ENCODE measurements around the gene RGL4. TPM values are rescaled to one million over a fixed set of nuclear protein-coding genes. Genes with fewer than 3 reads are reported as not detected.
"Not testable (repeated sequence)": the region's sequence is repeated elsewhere in the genome, so short reads cannot be mapped to it uniquely, and the experiment has no call there.

Gene RGL4
- total and polyA plus RNA-seq, 2 of the 8 experiments (the other 6 are each of a cell fraction or from before 2014, with no cell fraction given), result not detected

DNA sequence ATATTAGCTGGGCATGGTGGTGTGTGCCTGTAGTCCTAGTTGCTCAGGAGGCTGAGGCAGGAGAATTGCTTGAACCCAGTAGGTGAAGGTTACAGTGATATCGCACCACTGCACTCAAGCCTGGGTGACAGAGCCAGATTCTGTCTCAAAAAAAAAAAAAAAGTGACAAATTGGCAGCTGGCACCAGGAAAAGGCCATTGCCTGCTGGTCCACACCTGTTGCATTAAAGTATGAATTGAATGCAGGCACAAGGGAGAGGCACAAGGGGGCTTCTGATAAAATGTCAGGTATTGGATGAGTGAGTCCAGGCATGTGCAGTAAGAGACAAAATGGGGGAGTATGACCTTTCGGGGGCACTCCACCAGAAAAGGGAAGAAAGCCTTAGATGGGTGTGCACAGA lies 31.9 kb downstream of the RGL4 start (continued):
- no peak for TF ChIP-seq ZNF274 (IDR thresholded peaks at IDR 0.05; ENCODE audit: borderline replicate concordance, extremely low read depth, low read length)

DNA sequence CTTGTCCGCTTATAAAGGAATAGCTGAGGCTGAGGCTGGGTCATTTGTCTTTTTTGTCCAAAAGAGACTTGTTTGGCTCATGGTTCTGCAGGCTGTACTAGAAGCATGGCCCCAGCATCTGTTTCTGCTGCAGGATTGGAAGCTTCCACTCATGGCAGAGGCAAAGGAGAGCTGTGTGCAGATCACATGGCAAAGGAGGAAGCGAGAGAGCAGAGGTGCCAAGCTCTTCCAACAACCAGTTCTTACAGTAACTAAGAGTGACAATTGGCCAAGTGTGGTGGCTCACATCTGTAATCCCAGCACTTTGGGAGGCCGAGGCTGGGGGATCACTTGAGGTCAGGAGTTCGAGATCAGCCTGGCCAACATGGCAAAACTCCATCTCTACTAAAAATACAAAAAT lies 37.3 kb downstream of the RGL4 start:
- not testable (repeated sequence) for DNase-seq (ENCODE audit: low read depth in 1 of 2, low spot score in 2 of 2); H3K56ac ChIP-seq (replicated peaks; ENCODE audit: insufficient read length, low read depth, low read length); H2BK120ac ChIP-seq (replicated peaks; ENCODE audit: low read depth, low read length); H2BK12ac ChIP-seq (ENCODE audit: low read depth, low read length); H2AFZ ChIP-seq (ENCODE audit: low read length); H2BK20ac ChIP-seq (ENCODE audit: low read length); H3K4me2 ChIP-seq (ENCODE audit: insufficient read depth in 1 of 2, low read depth in 2 of 2, low read length in 2 of 2); H4K5ac ChIP-seq (ENCODE audit: insufficient read length, low read depth, low read length); H3K14ac ChIP-seq (ENCODE audit: insufficient read length); H3K27ac ChIP-seq (ENCODE audit: low read depth, low read length); H4K20me1 ChIP-seq (replicated peaks in 1 of 2; ENCODE audit: control insufficient read depth in 1 of 2, insufficient read depth in 2 of 2, low read length in 2 of 2); H4K91ac ChIP-seq (replicated peaks; ENCODE audit: insufficient read length, low read length); H3K9ac ChIP-seq (replicated peaks in 1 of 4; ENCODE audit: extremely low read depth in 1 of 4, low read depth in 3 of 4, low read length in 3 of 4); H2BK5ac ChIP-seq (ENCODE audit: low read depth, low read length); FAIRE-seq; H3K9me3 ChIP-seq (ENCODE audit: insufficient read depth in 2 of 2, low read depth in 1 of 2, low read length in 1 of 2); H3K4me1 ChIP-seq (replicated peaks in 1 of 4; ENCODE audit: control insufficient read depth in 3 of 4, insufficient read depth in 4 of 4, low read length in 3 of 4); H3K23me2 ChIP-seq (ENCODE audit: low read depth, low read length); H3K79me2 ChIP-seq (ENCODE audit: control insufficient read depth in 1 of 2, insufficient read depth in 2 of 2, low read length in 2 of 2); H4K8ac ChIP-seq (ENCODE audit: extremely low read depth, insufficient read depth, low read length); H2BK15ac ChIP-seq (ENCODE audit: low read length); H3K4ac ChIP-seq (replicated peaks; ENCODE audit: insufficient read length, low read depth, low read length); H3K4me3 ChIP-seq (ENCODE audit: extremely low read depth in 1 of 4, insufficient read depth in 2 of 4, low read depth in 3 of 4, low read length in 4 of 4); H3K36me3 ChIP-seq (ENCODE audit: control insufficient read depth in 2 of 4, insufficient read depth in 4 of 4, low read length in 3 of 4); H3K23ac ChIP-seq (ENCODE audit: insufficient read length); H2AK5ac ChIP-seq (ENCODE audit: low read depth, low read length); H3K79me1 ChIP-seq (ENCODE audit: low read depth, low read length); H3K27me3 ChIP-seq (replicated peaks in 1 of 4; ENCODE audit: control insufficient read depth in 3 of 4, extremely low read depth in 1 of 4, insufficient read depth in 3 of 4, low read length in 3 of 4); H3K18ac ChIP-seq (ENCODE audit: extremely low read depth, low read length)
- ChIA-PET CTCF (ENCODE audit: partially characterized antibody) (interaction anchor here (0.9 to 1.4 kb wide), 4 partner anchors 10 to 121 kb away, joined by 3 to 6 read pairs (median 4); no protein-coding TSS in a partner anchor), POLR2A (ENCODE audit: partially characterized antibody) (interaction anchor here (0.9 to 1.0 kb wide), 2 partner anchors 11 to 34 kb away, joined by 3 read pairs; partner anchors contain the start of gene C22orf15)
- WGBS, 2 experiments (ENCODE audit: extremely low coverage in 1 of 2, insufficient coverage in 1 of 2, insufficient read length in 1 of 2, insufficient replicate concordance in 2 of 2, low coverage in 1 of 2, low lambda C conversion rate in 2 of 2, missing lambda C conversion rate in 1 of 2), result 89% methylated on average over 4 of the region's 4 CpGs; no CpG with 5 or more reads in 1 of the 2 experiments

All from H1 (cell line).